Endodermal cell (in vitro differentiated cells): ENCODE data around the gene RSRC1. TPM values are rescaled to one million over a fixed set of nuclear protein-coding genes. Genes with fewer than 3 reads are reported as not detected.

ENCODE experiments used
- DNase-seq: peaks from one replicate; pipeline ENCODE4 v3.0.0-alpha.2; 2017
- H3K27ac ChIP-seq: 2 replicates; pipeline ENCODE4 v1.5.1; 2013; ENCODE audit warnings: mild to moderate bottlenecking, low read depth, low read length, moderate library complexity
- H3K27me3 ChIP-seq: 2 replicates; pipeline ENCODE4 v1.6.1; 2013; ENCODE audit warnings: mild to moderate bottlenecking, low read length, moderate library complexity; ENCODE audit not compliant: insufficient read depth, control insufficient read depth, poor library complexity, severe bottlenecking
- H3K36me3 ChIP-seq: 2 replicates; pipeline ENCODE4 v1.7.0; 2013; ENCODE audit warnings: mild to moderate bottlenecking, low read length, moderate library complexity; ENCODE audit not compliant: control insufficient read depth, insufficient read depth
- H3K4me1 ChIP-seq: one replicate; pipeline ENCODE4 v1.7.0; 2013; ENCODE audit warnings: low read length; ENCODE audit not compliant: control insufficient read depth, insufficient read depth
- H3K4me3 ChIP-seq: 2 replicates; pipeline ENCODE4 v1.5.1; 2013; ENCODE audit warnings: mild to moderate bottlenecking, low read length, moderate library complexity
- H3K9ac ChIP-seq: 2 replicates; pipeline ENCODE4 v1.6.1; 2013; ENCODE audit warnings: mild to moderate bottlenecking, low read length, moderate library complexity; ENCODE audit not compliant: poor library complexity, severe bottlenecking; ENCODE audit errors: extremely low read depth
- H3K9me3 ChIP-seq: 2 replicates; pipeline ENCODE4 v1.6.1; 2013; ENCODE audit warnings: mild to moderate bottlenecking, low read length, moderate library complexity; ENCODE audit not compliant: control insufficient read depth
- H3K27ac Mint-ChIP-seq: 2 replicates; pipeline ENCODE4 v1.8.0; 2020; ENCODE audit warnings: mixed read lengths
- H3K27me3 Mint-ChIP-seq: 2 replicates; pipeline ENCODE4 v1.8.0; 2021; ENCODE audit warnings: mild to moderate bottlenecking, mixed read lengths; ENCODE audit not compliant: insufficient read depth
- H3K36me3 Mint-ChIP-seq: 2 replicates; pipeline ENCODE4 v1.8.0; 2020; ENCODE audit warnings: low read depth, mixed read lengths
- H3K4me1 Mint-ChIP-seq: 2 replicates; pipeline ENCODE4 v1.8.0; 2020; ENCODE audit warnings: mixed read lengths
- H3K4me3 Mint-ChIP-seq: 2 replicates; pipeline ENCODE4 v1.8.0; 2020; ENCODE audit warnings: mild to moderate bottlenecking, moderate library complexity, mixed read lengths
- H3K9me3 Mint-ChIP-seq: 2 replicates; pipeline ENCODE4 v1.8.0; 2020; ENCODE audit warnings: mild to moderate bottlenecking, mixed read lengths
- WGBS, 2 experiments: methylation state at CpG; one replicate each; pipeline versions ENCODE4 v1.1.5 to v1.1.7; 2013; ENCODE audit warnings: missing lambda C conversion rate in 2 of 2, mixed read lengths in 1 of 2; ENCODE audit not compliant: insufficient coverage in 1 of 2, insufficient read length in 1 of 2; 5-methylcytosine and 5-hydroxymethylcytosine counted together
- total RNA-seq, 2 donors: library from RNA; stranded (reverse); fragmentation: NEBNext Ultra II Directional in 1 of 2; extraction: Animal tissue kit (Norgen Biotek cat#: 25700) in 1 of 2; gene quantifications; 2 replicates in 1 of 2; 3 replicates in 1 of 2; pipeline ENCODE4 v1.2.1, GENCODE V29; 2021
- TF ChIP-seq, protein P1 (sequence below): fragments of 200-600 bp; sonication (generic); conservative IDR thresholded peaks from 2 replicates; pipeline ENCODE4 v1.5.0; 2021; ENCODE audit warnings: antibody characterized with exemption, mild to moderate bottlenecking

The RSRC1 gene
- total RNA-seq, 2 donors from 2014 or later: 45.3 to 52.1 TPM

DNA sequence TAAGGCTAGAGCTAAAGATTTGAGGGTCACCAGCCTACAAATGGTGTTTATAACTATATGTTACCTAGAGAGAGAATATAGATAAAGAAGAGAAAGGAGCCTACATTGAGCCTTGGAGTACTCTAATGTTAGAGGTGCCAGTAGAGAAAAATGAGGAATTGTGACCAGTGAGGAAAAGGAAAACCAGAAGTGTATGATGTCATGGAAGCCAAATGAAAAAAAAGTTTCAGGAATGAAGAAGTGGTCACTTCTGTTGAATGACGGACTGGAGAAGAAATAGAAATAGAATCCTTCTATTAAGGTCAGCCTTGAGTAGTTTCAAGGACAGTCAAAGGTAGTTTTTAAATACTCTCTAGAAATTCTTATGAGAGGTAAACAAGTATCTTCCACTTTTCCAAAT is 409.9 kb downstream of the RSRC1 start:
- no peaks in the 10 kb centered on the region for H3K4me1 ChIP-seq
- peaks cover 23% of the 10 kb centered on the region for H3K9me3 Mint-ChIP-seq
- peaks cover 5% of the 10 kb centered on the region for H3K9me3 ChIP-seq
- no peak overlapping the region for H3K4me3 ChIP-seq
- WGBS, 2 experiments: 80 to 100% methylated on average over 1 of the region's 1 CpG
- no peak overlapping the region for H3K27ac ChIP-seq
- no peaks in the 10 kb centered on the region for H3K36me3 ChIP-seq
- H3K27me3 Mint-ChIP-seq: no peaks in the 10 kb centered on the region
- H3K27ac Mint-ChIP-seq: no peak overlapping the region
- no peaks in the 10 kb centered on the region for H3K4me1 Mint-ChIP-seq
- H3K36me3 Mint-ChIP-seq: peaks cover 4% of the 10 kb centered on the region
- no peak for DNase-seq
- no peak overlapping the region for H3K4me3 Mint-ChIP-seq
- H3K9ac ChIP-seq: no peak overlapping the region
- no peaks in the 10 kb centered on the region for H3K27me3 ChIP-seq
- TF ChIP-seq, protein P1, sequence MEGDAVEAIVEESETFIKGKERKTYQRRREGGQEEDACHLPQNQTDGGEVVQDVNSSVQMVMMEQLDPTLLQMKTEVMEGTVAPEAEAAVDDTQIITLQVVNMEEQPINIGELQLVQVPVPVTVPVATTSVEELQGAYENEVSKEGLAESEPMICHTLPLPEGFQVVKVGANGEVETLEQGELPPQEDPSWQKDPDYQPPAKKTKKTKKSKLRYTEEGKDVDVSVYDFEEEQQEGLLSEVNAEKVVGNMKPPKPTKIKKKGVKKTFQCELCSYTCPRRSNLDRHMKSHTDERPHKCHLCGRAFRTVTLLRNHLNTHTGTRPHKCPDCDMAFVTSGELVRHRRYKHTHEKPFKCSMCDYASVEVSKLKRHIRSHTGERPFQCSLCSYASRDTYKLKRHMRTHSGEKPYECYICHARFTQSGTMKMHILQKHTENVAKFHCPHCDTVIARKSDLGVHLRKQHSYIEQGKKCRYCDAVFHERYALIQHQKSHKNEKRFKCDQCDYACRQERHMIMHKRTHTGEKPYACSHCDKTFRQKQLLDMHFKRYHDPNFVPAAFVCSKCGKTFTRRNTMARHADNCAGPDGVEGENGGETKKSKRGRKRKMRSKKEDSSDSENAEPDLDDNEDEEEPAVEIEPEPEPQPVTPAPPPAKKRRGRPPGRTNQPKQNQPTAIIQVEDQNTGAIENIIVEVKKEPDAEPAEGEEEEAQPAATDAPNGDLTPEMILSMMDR: no peak

DNA sequence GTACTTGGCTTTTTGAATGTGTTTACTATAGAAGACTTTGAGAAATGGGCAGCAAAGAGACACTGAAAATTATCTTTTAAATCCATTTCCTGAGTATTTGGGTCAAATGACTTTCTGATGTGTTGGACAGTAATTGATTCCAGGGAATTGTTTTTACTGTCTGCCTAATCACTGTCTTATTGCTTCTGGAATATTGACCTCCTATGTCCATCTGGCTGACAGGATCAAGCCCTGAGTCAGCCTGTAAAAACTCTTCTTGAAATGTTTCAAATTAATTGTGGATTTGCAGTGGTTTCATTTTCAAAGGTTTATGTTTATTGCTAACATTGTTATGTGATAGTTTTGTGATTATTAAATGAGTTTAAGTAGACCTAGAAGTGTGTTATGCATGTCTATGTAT is 410.5 kb downstream of the RSRC1 start:
- Histone ChIP-seq H3K9ac (no peak overlapping the region), H3K9me3 (peaks cover 5% of the 10 kb centered on the region), H3K36me3 (no peaks in the 10 kb centered on the region), H3K4me1 (no peaks in the 10 kb centered on the region), H3K27me3 (no peaks in the 10 kb centered on the region), H3K4me3 (no peak overlapping the region), H3K27ac (no peak overlapping the region)
- no peaks in the 10 kb centered on the region for H3K4me1 Mint-ChIP-seq
- DNase-seq: no peak
- peaks cover 4% of the 10 kb centered on the region for H3K36me3 Mint-ChIP-seq
- TF ChIP-seq, protein P1: no peak
- no peak overlapping the region for H3K4me3 Mint-ChIP-seq
- no peak overlapping the region for H3K27ac Mint-ChIP-seq
- no peaks in the 10 kb centered on the region for H3K27me3 Mint-ChIP-seq
- H3K9me3 Mint-ChIP-seq: peaks cover 19% of the 10 kb centered on the region

- no peak overlapping the region for H3K9ac ChIP-seq
- H3K27me3 Mint-ChIP-seq: no peaks in the 10 kb centered on the region
- H3K27ac Mint-ChIP-seq: no peak overlapping the region
- peaks cover under 1% of the 10 kb centered on the region for H3K36me3 Mint-ChIP-seq
- H3K4me3 ChIP-seq: no peak overlapping the region
- 88 to 89% methylated on average over 3 to 4 of the region's 4 CpGs for WGBS, 2 experiments
- TF ChIP-seq, protein P1: no peak
- H3K9me3 ChIP-seq: peaks cover under 1% of the 10 kb centered on the region
- H3K4me1 Mint-ChIP-seq: no peaks in the 10 kb centered on the region
- no peak for DNase-seq
- no peak overlapping the region for H3K4me3 Mint-ChIP-seq
- no peaks in the 10 kb centered on the region for H3K36me3 ChIP-seq
- H3K27me3 ChIP-seq: no peaks in the 10 kb centered on the region
- no peak overlapping the region for H3K27ac ChIP-seq
- H3K4me1 ChIP-seq: no peaks in the 10 kb centered on the region
- peaks cover 6% of the 10 kb centered on the region for H3K9me3 Mint-ChIP-seq
These were observed 412.6 kb downstream of the RSRC1 start for GRCh38 chr3:158522221-158523136.
